Neural cell (in vitro differentiated cells): Measurements from ENCODE around the gene PHB1. TPM values are rescaled to one million over a fixed set of nuclear protein-coding genes. Genes with fewer than 3 reads are reported as not detected.

ENCODE experiments used
- H2AFZ ChIP-seq: fragments of 200-600, 300-800 bp; sonication (generic), shearing (Covaris generic); 2 replicates; pipeline ENCODE4 v1.6.0; 2014; ENCODE audit warnings: low read depth, mild to moderate bottlenecking, antibody characterized with exemption, low read length, moderate library complexity
- H3F3A ChIP-seq: fragments of 200-600 bp; shearing (Covaris generic); 2 replicates; pipeline ENCODE4 v1.6.1; 2016; ENCODE audit warnings: mild to moderate bottlenecking, moderate library complexity, mixed read lengths, antibody characterized with exemption, low read length; ENCODE audit not compliant: insufficient read depth, poor library complexity, severe bottlenecking
- H3K27ac ChIP-seq: fragments of 200-600, 300-800 bp; sonication (generic), shearing (Covaris generic); 2 replicates; pipeline ENCODE4 v1.5.1; 2014; ENCODE audit warnings: mild to moderate bottlenecking, low read length, moderate library complexity
- H3K27me3 ChIP-seq: fragments of 300-800, 200-600 bp; sonication (generic), shearing (Covaris generic); 2 replicates; pipeline ENCODE4 v1.6.0; 2014; ENCODE audit warnings: mild to moderate bottlenecking, low read depth, low read length, moderate library complexity; ENCODE audit not compliant: insufficient read depth
- H3K36me3 ChIP-seq: fragments of 300-800, 200-600 bp; sonication (generic), shearing (Covaris generic); 2 replicates; pipeline ENCODE4 v1.5.1; 2014; ENCODE audit warnings: mild to moderate bottlenecking, antibody characterized with exemption, low read length, moderate library complexity; ENCODE audit not compliant: insufficient read depth
- H3K4me2 ChIP-seq: fragments of 300-800, 200-600 bp; sonication (generic), shearing (Covaris generic); 2 replicates; pipeline ENCODE4 v1.6.0; 2014; ENCODE audit warnings: mild to moderate bottlenecking, low read length
- H3K4me3 ChIP-seq: fragments of 300-800, 200-600 bp; sonication (generic), shearing (Covaris generic); 2 replicates; pipeline ENCODE4 v1.5.1; 2014; ENCODE audit warnings: mild to moderate bottlenecking, low read length, moderate library complexity
- H3K79me2 ChIP-seq: fragments of 200-600 bp; shearing (Covaris generic); replicated peaks from 2 replicates; pipeline ENCODE4 v1.6.0; 2014; ENCODE audit warnings: mild to moderate bottlenecking, low read length, moderate library complexity; ENCODE audit not compliant: insufficient read depth
- H3K9ac ChIP-seq: fragments of 300-800, 200-600 bp; sonication (generic), shearing (Covaris generic); 2 replicates; pipeline ENCODE4 v1.6.1; 2016; ENCODE audit warnings: mild to moderate bottlenecking, low read length, mixed read lengths
- H3K9me2 ChIP-seq: fragments of 200-600 bp; shearing (Covaris generic); 2 replicates; pipeline ENCODE4 v1.6.1; 2016; ENCODE audit warnings: mild to moderate bottlenecking, low read length, mixed read lengths; ENCODE audit not compliant: insufficient read depth
- H3K9me3 ChIP-seq: fragments of 200-600, 300-800 bp; sonication (generic), shearing (Covaris generic); 2 replicates; pipeline ENCODE4 v1.6.1; 2016; ENCODE audit warnings: mild to moderate bottlenecking, mixed run types, low read length, moderate library complexity, mixed read lengths
- H4K20me1 ChIP-seq: fragments of 200-600 bp; shearing (Covaris generic); 2 replicates; pipeline ENCODE4 v1.6.1; 2016; ENCODE audit warnings: mild to moderate bottlenecking, mixed run types; ENCODE audit not compliant: insufficient read depth
- CTCF ChIP-seq: fragments of 450-650 bp; IDR thresholded peaks from 2 replicates; pipeline ENCODE4 v1.5.1; 2014; ENCODE audit warnings: antibody characterized with exemption, mild to moderate bottlenecking, moderate library complexity; ENCODE audit not compliant: poor library complexity, severe bottlenecking
- EP300 ChIP-seq: fragments of 450-650 bp; conservative IDR thresholded peaks from 2 replicates; pipeline ENCODE4 v1.6.1; 2014; ENCODE audit warnings: antibody characterized with exemption, mild to moderate bottlenecking, moderate library complexity; ENCODE audit not compliant: poor library complexity, severe bottlenecking
- EZH2 ChIP-seq: fragments of 200-600, 300-800 bp; shearing (Covaris generic), sonication (generic); IDR thresholded peaks from 2 replicates; pipeline ENCODE4 v1.6.1; 2014; ENCODE audit warnings: antibody characterized with exemption, low read length, borderline replicate concordance, mild to moderate bottlenecking; ENCODE audit not compliant: insufficient read depth, poor library complexity, severe bottlenecking
- MXI1 ChIP-seq: fragments of 450-650 bp; conservative IDR thresholded peaks from 2 replicates; pipeline ENCODE4 v1.6.1; 2014; ENCODE audit warnings: antibody characterized with exemption, mild to moderate bottlenecking; ENCODE audit not compliant: poor library complexity, severe bottlenecking
- POLR2AphosphoS5 ChIP-seq: IDR thresholded peaks from 2 replicates; pipeline ENCODE4 v1.6.1; 2012
- RAD21 ChIP-seq: fragments of 450-650 bp; conservative IDR thresholded peaks from 2 replicates; pipeline ENCODE4 v1.6.1; 2014; ENCODE audit warnings: antibody characterized with exemption, mild to moderate bottlenecking, moderate library complexity
- REST ChIP-seq: IDR thresholded peaks from 2 replicates; pipeline ENCODE4 v1.6.1; 2012; ENCODE audit warnings: borderline replicate concordance
- SMC3 ChIP-seq: fragments of 450-650 bp; conservative IDR thresholded peaks from 2 replicates; pipeline ENCODE4 v1.6.1; 2014; ENCODE audit warnings: antibody characterized with exemption, mild to moderate bottlenecking, moderate library complexity; ENCODE audit not compliant: poor library complexity
- TAF1 ChIP-seq: IDR thresholded peaks from 2 replicates; pipeline ENCODE4 v1.6.1; 2012; ENCODE audit warnings: low read depth
- polyA plus RNA-seq: library from polyadenylated mRNA; depleted of rRNA; stranded (reverse); fragments of >200 nt; gene quantifications from 2 replicates; pipeline ENCODE4 v1.2.3, GENCODE V29; 2014

The PHB1 gene
- polyA plus RNA-seq, 1 donor from 2014 or later = 99.0 TPM

- Histone ChIP-seq H2AFZ (no peak overlapping the region), H4K20me1 (no peaks in the 10 kb centered on the region), H3K4me3 (no peak overlapping the region), H3K27me3 (no peaks in the 10 kb centered on the region), H3K9me2 (no peaks in the 10 kb centered on the region), H3K9me3 (no peaks in the 10 kb centered on the region), H3K4me2 (no peak overlapping the region), H3K79me2 (peaks cover 24% of the 10 kb centered on the region), H3F3A (no peaks in the 10 kb centered on the region), H3K9ac (no peak overlapping the region), H3K27ac (no peak overlapping the region), H3K36me3 (no peaks in the 10 kb centered on the region)
- no peak for TF ChIP-seq CTCF
- no peak for TF ChIP-seq SMC3
These were observed 51.4 kb downstream of the PHB1 start for GRCh38 chr17:49363251-49363650.

- no peak overlapping the region for H3K4me2 ChIP-seq
- H3K9me2 ChIP-seq = no peaks in the 10 kb centered on the region
- no peaks in the 10 kb centered on the region for H3K27me3 ChIP-seq
- no peak overlapping the region for H3K27ac ChIP-seq
- H3K9me3 ChIP-seq = no peaks in the 10 kb centered on the region
- no peaks in the 10 kb centered on the region for H3F3A ChIP-seq
- H3K9ac ChIP-seq = peak overlapping the region; percentile 99
- H3K79me2 ChIP-seq = peaks cover 30% of the 10 kb centered on the region
- H3K4me3 ChIP-seq = peak overlapping the region; percentile 61
- no peaks in the 10 kb centered on the region for H3K36me3 ChIP-seq
- TF ChIP-seq SMC3 (no peak), EP300 (no peak), POLR2AphosphoS5 (no peak), CTCF (no peak), REST (no peak), EZH2 (no peak), RAD21 (no peak), MXI1 (no peak), TAF1 (no peak)
- H2AFZ ChIP-seq = peak overlapping the region; percentile 9
- H4K20me1 ChIP-seq = no peaks in the 10 kb centered on the region
These were observed 52.0 kb downstream of the PHB1 start for GRCh38 chr17:49362723-49363117.
